ENCODE results near the gene PKD2.
A peak's percentile ranks its signal among the peaks of the same experiment; 100 is the strongest.

Gene PKD2

DNA sequence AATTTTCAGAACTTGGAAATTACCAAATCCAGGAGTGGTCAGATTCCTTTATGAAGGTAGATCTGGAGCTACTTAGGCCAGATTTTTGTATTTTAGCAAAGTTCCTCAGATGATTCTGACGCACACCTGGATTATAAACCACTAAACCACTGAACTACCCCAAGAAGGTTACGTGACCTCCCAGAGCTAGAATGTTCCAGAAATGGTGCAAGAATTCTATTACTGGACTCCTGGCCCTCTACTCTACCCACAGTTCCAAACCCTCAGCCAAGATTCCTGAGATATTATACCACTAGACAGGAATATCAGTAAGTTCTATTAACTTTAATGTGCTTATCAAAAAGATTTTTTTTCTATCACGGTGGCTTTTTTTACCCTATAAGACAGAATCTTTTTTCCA, 83.9 kb downstream of the PKD2 start:
- DNase-seq: no peak
- Histone ChIP-seq H3K4ac (ENCODE audit: low read depth in 1 of 2, low read length in 2 of 2) (no peak overlapping the region), H3K36me3 (ENCODE audit: control insufficient read depth in 1 of 2, insufficient read depth in 2 of 2, low read depth in 1 of 2, low read length in 2 of 2) (no peaks in the 10 kb centered on the region), H3K27me3 (ENCODE audit: control insufficient read depth in 1 of 2, insufficient read depth in 1 of 2, low read length in 2 of 2) (no peaks in the 10 kb centered on the region), H3K9ac (ENCODE audit: low read length) (no peak overlapping the region), H3K23ac (ENCODE audit: low read length in 2 of 2) (no peak overlapping the region), H3K18ac (ENCODE audit: low read depth in 1 of 2, low read length in 2 of 2) (no peak overlapping the region), H2BK15ac (ENCODE audit: low read depth, poor library complexity, severe bottlenecking) (no peak overlapping the region), H4K91ac (ENCODE audit: low read length) (no peak overlapping the region), H3K14ac (ENCODE audit: low read length in 2 of 2) (no peak overlapping the region), H3K4me1 (ENCODE audit: control insufficient read depth, insufficient read depth, low read depth, low read length) (no peaks in the 10 kb centered on the region), H2BK12ac (ENCODE audit: low read length in 2 of 2) (no peak overlapping the region), H2AK5ac (ENCODE audit: low read length, severe bottlenecking) (no peak overlapping the region), H2BK5ac (ENCODE audit: low read depth, low read length, poor library complexity, severe bottlenecking) (no peak overlapping the region), H3K4me2 (ENCODE audit: low read length, poor library complexity, severe bottlenecking) (no peak overlapping the region), H3K4me3 (ENCODE audit: insufficient read depth in 1 of 2, low read depth in 1 of 2, low read length in 2 of 2) (no peak overlapping the region), H3K9me3 (ENCODE audit: control insufficient read depth, low read length) (no peaks in the 10 kb centered on the region), H2AFZ (ENCODE audit: low read depth, low read length) (no peak overlapping the region), H4K8ac (ENCODE audit: low read length) (no peak overlapping the region), H3K79me1 (replicated peaks; ENCODE audit: low read length, poor library complexity, severe bottlenecking) (no peaks in the 10 kb centered on the region), H2BK120ac (ENCODE audit: low read depth, low read length) (no peak overlapping the region), H3K27ac (ENCODE audit: low read length, poor library complexity, severe bottlenecking) (no peak overlapping the region)
- 100% methylated on average over 2 of the region's 3 CpGs for WGBS

GRCh38 chr4:88093874-88094273, 86.4 kb downstream of the PKD2 start:
- no peak overlapping the region for H4K8ac ChIP-seq (ENCODE audit: low read length)
- no peak overlapping the region for H3K4me2 ChIP-seq (ENCODE audit: low read length, poor library complexity, severe bottlenecking)
- no peak overlapping the region for H2BK12ac ChIP-seq (ENCODE audit: low read length in 2 of 2)
- H3K4ac ChIP-seq (ENCODE audit: low read depth in 1 of 2, low read length in 2 of 2): no peak overlapping the region
- H3K36me3 ChIP-seq (ENCODE audit: control insufficient read depth in 1 of 2, insufficient read depth in 2 of 2, low read depth in 1 of 2, low read length in 2 of 2): no peaks in the 10 kb centered on the region
- no peak overlapping the region for H2BK5ac ChIP-seq (ENCODE audit: low read depth, low read length, poor library complexity, severe bottlenecking)
- H3K79me1 ChIP-seq (replicated peaks; ENCODE audit: low read length, poor library complexity, severe bottlenecking): no peaks in the 10 kb centered on the region
- H2AK5ac ChIP-seq (ENCODE audit: low read length, severe bottlenecking): no peak overlapping the region
- no peaks in the 10 kb centered on the region for H3K4me1 ChIP-seq (ENCODE audit: control insufficient read depth, insufficient read depth, low read depth, low read length)
- no peak overlapping the region for H4K91ac ChIP-seq (ENCODE audit: low read length)
- H2AFZ ChIP-seq (ENCODE audit: low read depth, low read length): no peak overlapping the region
- H2BK120ac ChIP-seq (ENCODE audit: low read depth, low read length): no peak overlapping the region
- DNase-seq: no peak
- H3K9me3 ChIP-seq (ENCODE audit: control insufficient read depth, low read length): no peaks in the 10 kb centered on the region
- no peak overlapping the region for H2BK15ac ChIP-seq (ENCODE audit: low read depth, poor library complexity, severe bottlenecking)
- no peak overlapping the region for H3K9ac ChIP-seq (ENCODE audit: low read length)
- H3K27ac ChIP-seq (ENCODE audit: low read length, poor library complexity, severe bottlenecking): no peak overlapping the region
- no peak overlapping the region for H3K4me3 ChIP-seq (ENCODE audit: insufficient read depth in 1 of 2, low read depth in 1 of 2, low read length in 2 of 2)
- H3K14ac ChIP-seq (ENCODE audit: low read length in 2 of 2): no peak overlapping the region
- H3K23ac ChIP-seq (ENCODE audit: low read length in 2 of 2): no peak overlapping the region
- no peak overlapping the region for H3K18ac ChIP-seq (ENCODE audit: low read depth in 1 of 2, low read length in 2 of 2)
- no peaks in the 10 kb centered on the region for H3K27me3 ChIP-seq (ENCODE audit: control insufficient read depth in 1 of 2, insufficient read depth in 1 of 2, low read length in 2 of 2)
- 100% methylated on average over 4 of the region's 5 CpGs for WGBS

DNA sequence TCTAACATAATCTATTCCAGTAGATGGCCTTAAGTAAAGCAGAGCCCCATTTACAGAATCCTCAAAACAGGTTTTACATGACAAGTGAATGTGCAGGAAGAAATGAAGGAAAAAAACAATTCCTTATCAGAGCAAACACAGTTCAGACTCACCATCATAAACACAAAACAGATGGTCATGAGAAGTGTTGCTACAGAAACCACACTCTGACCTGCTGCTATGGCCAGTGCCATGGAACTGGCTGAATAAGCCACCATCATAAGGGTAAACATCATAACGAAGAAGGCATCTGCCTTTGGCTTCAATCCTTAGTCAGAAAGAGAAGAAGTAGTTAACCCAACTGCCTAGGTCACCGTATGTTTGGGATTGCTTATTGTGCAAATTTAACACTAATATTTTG, 89.9 kb downstream of the PKD2 start:
- Histone ChIP-seq H3K23ac (ENCODE audit: low read length in 2 of 2) (no peak overlapping the region), H4K91ac (ENCODE audit: low read length) (no peak overlapping the region), H3K14ac (ENCODE audit: low read length in 2 of 2) (no peak overlapping the region), H3K36me3 (ENCODE audit: control insufficient read depth in 1 of 2, insufficient read depth in 2 of 2, low read depth in 1 of 2, low read length in 2 of 2) (no peaks in the 10 kb centered on the region), H2BK15ac (ENCODE audit: low read depth, poor library complexity, severe bottlenecking) (no peak overlapping the region), H3K4ac (ENCODE audit: low read depth in 1 of 2, low read length in 2 of 2) (no peak overlapping the region), H2BK120ac (ENCODE audit: low read depth, low read length) (no peak overlapping the region), H2AK5ac (ENCODE audit: low read length, severe bottlenecking) (no peak overlapping the region), H3K27ac (ENCODE audit: low read length, poor library complexity, severe bottlenecking) (no peak overlapping the region), H2BK5ac (ENCODE audit: low read depth, low read length, poor library complexity, severe bottlenecking) (no peak overlapping the region), H3K18ac (ENCODE audit: low read depth in 1 of 2, low read length in 2 of 2) (no peak overlapping the region), H4K8ac (ENCODE audit: low read length) (no peak overlapping the region), H2AFZ (ENCODE audit: low read depth, low read length) (no peak overlapping the region), H3K9ac (ENCODE audit: low read length) (no peak overlapping the region), H3K9me3 (ENCODE audit: control insufficient read depth, low read length) (no peaks in the 10 kb centered on the region), H3K4me3 (ENCODE audit: insufficient read depth in 1 of 2, low read depth in 1 of 2, low read length in 2 of 2) (no peak overlapping the region), H3K4me1 (ENCODE audit: control insufficient read depth, insufficient read depth, low read depth, low read length) (no peaks in the 10 kb centered on the region), H3K4me2 (ENCODE audit: low read length, poor library complexity, severe bottlenecking) (no peak overlapping the region), H3K79me1 (replicated peaks; ENCODE audit: low read length, poor library complexity, severe bottlenecking) (no peaks in the 10 kb centered on the region), H2BK12ac (ENCODE audit: low read length in 2 of 2) (no peak overlapping the region), H3K27me3 (ENCODE audit: control insufficient read depth in 1 of 2, insufficient read depth in 1 of 2, low read length in 2 of 2) (no peaks in the 10 kb centered on the region)
- 57% methylated on average over 1 of the region's 2 CpGs for WGBS
- DNase-seq: peak; percentile 68

GRCh38 chr4:88097781-88098180, 90.3 kb downstream of the PKD2 start:
- H3K4ac ChIP-seq (ENCODE audit: low read depth in 1 of 2, low read length in 2 of 2): no peak overlapping the region
- DNase-seq: peak; percentile 5

More at GRCh38 chr4:88097781-88098180, 90.3 kb downstream of the PKD2 start:
- Histone ChIP-seq H3K36me3 (ENCODE audit: control insufficient read depth in 1 of 2, insufficient read depth in 2 of 2, low read depth in 1 of 2, low read length in 2 of 2) (no peaks in the 10 kb centered on the region), H3K4me3 (ENCODE audit: insufficient read depth in 1 of 2, low read depth in 1 of 2, low read length in 2 of 2) (no peak overlapping the region), H2AFZ (ENCODE audit: low read depth, low read length) (no peak overlapping the region), H2AK5ac (ENCODE audit: low read length, severe bottlenecking) (no peak overlapping the region), H3K27ac (ENCODE audit: low read length, poor library complexity, severe bottlenecking) (no peak overlapping the region), H3K18ac (ENCODE audit: low read depth in 1 of 2, low read length in 2 of 2) (no peak overlapping the region), H2BK12ac (ENCODE audit: low read length in 2 of 2) (no peak overlapping the region), H4K91ac (ENCODE audit: low read length) (no peak overlapping the region), H3K4me2 (ENCODE audit: low read length, poor library complexity, severe bottlenecking) (no peak overlapping the region), H2BK5ac (ENCODE audit: low read depth, low read length, poor library complexity, severe bottlenecking) (no peak overlapping the region), H3K79me1 (replicated peaks; ENCODE audit: low read length, poor library complexity, severe bottlenecking) (no peaks in the 10 kb centered on the region), H3K4me1 (ENCODE audit: control insufficient read depth, insufficient read depth, low read depth, low read length) (no peaks in the 10 kb centered on the region), H2BK15ac (ENCODE audit: low read depth, poor library complexity, severe bottlenecking) (no peak overlapping the region), H4K8ac (ENCODE audit: low read length) (no peak overlapping the region), H3K9me3 (ENCODE audit: control insufficient read depth, low read length) (no peaks in the 10 kb centered on the region), H3K14ac (ENCODE audit: low read length in 2 of 2) (no peak overlapping the region), H3K23ac (ENCODE audit: low read length in 2 of 2) (no peak overlapping the region), H3K27me3 (ENCODE audit: control insufficient read depth in 1 of 2, insufficient read depth in 1 of 2, low read length in 2 of 2) (no peaks in the 10 kb centered on the region), H3K9ac (ENCODE audit: low read length) (no peak overlapping the region), H2BK120ac (ENCODE audit: low read depth, low read length) (no peak overlapping the region)
- no CpG with 5 or more reads among the region's 3 CpGs for WGBS

All from mesenchymal stem cell (in vitro differentiated cells and primary cell).